Mesenchymal stem cell (in vitro differentiated cells and primary cell): ENCODE data around the gene ANXA1.

ENCODE experiments used
- DNase-seq: peaks from one replicate; pipeline ENCODE4 v3.0.0-alpha.2; 2013
- H2AFZ ChIP-seq: one replicate; pipeline ENCODE4 v1.6.1; 2013; ENCODE audit warnings: low read depth, mild to moderate bottlenecking, control low read depth, inconsistent platforms, low read length, moderate library complexity
- H2AK5ac ChIP-seq: 2 replicates; pipeline ENCODE4 v1.6.1; 2013; ENCODE audit warnings: low read length, moderate library complexity, mild to moderate bottlenecking, inconsistent platforms; ENCODE audit not compliant: severe bottlenecking
- H2BK120ac ChIP-seq: one replicate; pipeline ENCODE4 v1.6.1; 2013; ENCODE audit warnings: low read depth, mild to moderate bottlenecking, inconsistent platforms, low read length, moderate library complexity
- H2BK12ac ChIP-seq, 2 experiments: one replicate each; pipeline ENCODE4 v1.6.1; 2013; ENCODE audit warnings: inconsistent platforms in 2 of 2, low read length in 2 of 2, mild to moderate bottlenecking in 2 of 2, moderate library complexity in 2 of 2, control low read depth in 1 of 2
- H2BK15ac ChIP-seq: one replicate; pipeline ENCODE4 v1.6.1; 2013; ENCODE audit warnings: mild to moderate bottlenecking, low read depth, inconsistent platforms; ENCODE audit not compliant: poor library complexity, severe bottlenecking
- H2BK5ac ChIP-seq: 2 replicates; pipeline ENCODE4 v1.6.1; 2013; ENCODE audit warnings: low read depth, mild to moderate bottlenecking, low read length, control low read depth, inconsistent platforms; ENCODE audit not compliant: poor library complexity, severe bottlenecking
- H3K14ac ChIP-seq, 2 experiments: one replicate each; pipeline ENCODE4 v1.6.1; 2013; ENCODE audit warnings: inconsistent platforms in 2 of 2, low read length in 2 of 2, control low read depth in 1 of 2, mild to moderate bottlenecking in 1 of 2, moderate library complexity in 1 of 2
- H3K18ac ChIP-seq, 2 experiments: one replicate each; pipeline ENCODE4 v1.6.1; 2013; ENCODE audit warnings: inconsistent platforms in 2 of 2, low read length in 2 of 2, control low read depth in 1 of 2, low read depth in 1 of 2, mild to moderate bottlenecking in 1 of 2
- H3K23ac ChIP-seq, 2 experiments: one replicate each; pipeline ENCODE4 v1.6.1; 2013; ENCODE audit warnings: inconsistent platforms in 2 of 2, low read length in 2 of 2, mild to moderate bottlenecking in 2 of 2, moderate library complexity in 2 of 2, control low read depth in 1 of 2
- H3K27ac ChIP-seq: 2 replicates; pipeline ENCODE4 v1.5.1; 2013; ENCODE audit warnings: mild to moderate bottlenecking, moderate library complexity, low read length, control low read depth, inconsistent platforms; ENCODE audit not compliant: poor library complexity, severe bottlenecking
- H3K27me3 ChIP-seq, 2 experiments: 2 replicates each; pipeline versions ENCODE4 v1.6.1 to v1.7.0; 2013; ENCODE audit warnings: low read length in 2 of 2, mild to moderate bottlenecking in 2 of 2, moderate library complexity in 2 of 2, control low read depth in 1 of 2, inconsistent platforms in 1 of 2; ENCODE audit not compliant: control insufficient read depth in 1 of 2, insufficient read depth in 1 of 2
- H3K36me3 ChIP-seq, 2 experiments: 2 replicates each; pipeline versions ENCODE4 v1.6.1 to v1.7.0; 2013; ENCODE audit warnings: low read length in 2 of 2, control low read depth in 1 of 2, inconsistent platforms in 1 of 2, low read depth in 1 of 2, mild to moderate bottlenecking in 1 of 2; ENCODE audit not compliant: insufficient read depth in 2 of 2, control insufficient read depth in 1 of 2
- H3K4ac ChIP-seq, 2 experiments: one replicate each; pipeline ENCODE4 v1.6.1; 2013; ENCODE audit warnings: inconsistent platforms in 2 of 2, low read length in 2 of 2, mild to moderate bottlenecking in 2 of 2, moderate library complexity in 2 of 2, control low read depth in 1 of 2, low read depth in 1 of 2
- H3K4me1 ChIP-seq: 2 replicates; pipeline ENCODE4 v1.6.1; 2013; ENCODE audit warnings: low read depth, low read length, control low read depth; ENCODE audit not compliant: control insufficient read depth, insufficient read depth
- H3K4me2 ChIP-seq: 2 replicates; pipeline ENCODE4 v1.6.1; 2013; ENCODE audit warnings: low read length, mild to moderate bottlenecking, inconsistent platforms; ENCODE audit not compliant: poor library complexity, severe bottlenecking
- H3K4me3 ChIP-seq, 2 experiments: 2 replicates each; pipeline versions ENCODE4 v1.5.1 to v1.7.0; 2013; ENCODE audit warnings: low read length in 2 of 2, mild to moderate bottlenecking in 2 of 2, control low read depth in 1 of 2, low read depth in 1 of 2; ENCODE audit not compliant: insufficient read depth in 1 of 2
- H3K79me1 ChIP-seq: replicated peaks from 2 replicates; pipeline ENCODE4 v1.6.1; 2013; ENCODE audit warnings: mild to moderate bottlenecking, control low read depth, low read length, inconsistent platforms; ENCODE audit not compliant: poor library complexity, severe bottlenecking
- H3K9ac ChIP-seq: 2 replicates; pipeline ENCODE4 v1.7.0; 2013; ENCODE audit warnings: mild to moderate bottlenecking, low read length, moderate library complexity
- H3K9me3 ChIP-seq: 2 replicates; pipeline ENCODE4 v1.7.0; 2013; ENCODE audit warnings: mild to moderate bottlenecking, low read length; ENCODE audit not compliant: control insufficient read depth
- H4K8ac ChIP-seq: one replicate; pipeline ENCODE4 v1.6.1; 2013; ENCODE audit warnings: inconsistent platforms, mild to moderate bottlenecking, low read length, moderate library complexity
- H4K91ac ChIP-seq: one replicate; pipeline ENCODE4 v1.6.1; 2013; ENCODE audit warnings: mild to moderate bottlenecking, low read length, inconsistent platforms
- WGBS: methylation state at CpG from one replicate; pipeline ENCODE4 v1.1.7; 2013; ENCODE audit warnings: mixed read lengths; 5-methylcytosine and 5-hydroxymethylcytosine counted together

Gene ANXA1

GRCh38 chr9:73125651-73126050, 26.0 kb upstream of the ANXA1 start:
- Histone ChIP-seq H3K18ac (no peak overlapping the region), H3K4me3 (no peak overlapping the region), H4K8ac (no peak overlapping the region), H3K14ac (no peak overlapping the region), H2AK5ac (no peak overlapping the region), H2BK15ac (no peak overlapping the region), H3K4me2 (no peak overlapping the region), H3K27ac (no peak overlapping the region), H3K9ac (no peak overlapping the region), H3K9me3 (no peaks in the 10 kb centered on the region), H3K23ac (no peak overlapping the region), H2BK120ac (no peak overlapping the region), H2BK5ac (no peak overlapping the region), H2AFZ (no peak overlapping the region), H3K4ac (no peak overlapping the region), H3K4me1 (no peaks in the 10 kb centered on the region), H4K91ac (no peak overlapping the region), H3K79me1 (no peaks in the 10 kb centered on the region), H2BK12ac (no peak overlapping the region), H3K27me3 (no peaks in the 10 kb centered on the region), H3K36me3 (no peaks in the 10 kb centered on the region)
- DNase-seq = no peak
- WGBS = no CpG with 5 or more reads among the region's 1 CpG

- Histone ChIP-seq H2BK5ac (no peak overlapping the region), H3K4me2 (no peak overlapping the region), H2BK15ac (no peak overlapping the region), H2BK12ac (no peak overlapping the region), H3K4me3 (no peak overlapping the region), H3K9ac (no peak overlapping the region), H4K91ac (no peak overlapping the region), H3K18ac (no peak overlapping the region), H3K4me1 (no peaks in the 10 kb centered on the region), H3K27ac (no peak overlapping the region), H3K27me3 (no peaks in the 10 kb centered on the region), H4K8ac (no peak overlapping the region), H2BK120ac (no peak overlapping the region), H3K14ac (no peak overlapping the region), H3K36me3 (no peaks in the 10 kb centered on the region), H3K4ac (no peak overlapping the region), H3K23ac (no peak overlapping the region), H3K9me3 (no peaks in the 10 kb centered on the region), H2AK5ac (no peak overlapping the region), H2AFZ (no peak overlapping the region), H3K79me1 (no peaks in the 10 kb centered on the region)
- WGBS = 93% methylated on average over 6 of the region's 6 CpGs
- DNase-seq = no peak
Measured at GRCh38 chr9:73129941-73130685, 21.6 kb upstream of the ANXA1 start.

GRCh38 chr9:73131461-73131860, 20.2 kb upstream of the ANXA1 start:
- Histone ChIP-seq H3K27me3 (no peaks in the 10 kb centered on the region), H3K79me1 (no peaks in the 10 kb centered on the region), H3K4ac (no peak overlapping the region), H3K4me3 (peak overlapping the region in 1 of 2 experiments; percentile 87), H3K18ac (no peak overlapping the region), H3K23ac (no peak overlapping the region), H4K91ac (no peak overlapping the region), H3K14ac (no peak overlapping the region), H3K4me2 (no peak overlapping the region), H2BK12ac (no peak overlapping the region), H2BK120ac (no peak overlapping the region), H3K27ac (no peak overlapping the region), H2AFZ (no peak overlapping the region), H3K4me1 (no peaks in the 10 kb centered on the region), H2AK5ac (no peak overlapping the region), H3K9me3 (no peaks in the 10 kb centered on the region), H2BK5ac (no peak overlapping the region), H2BK15ac (no peak overlapping the region), H3K36me3 (no peaks in the 10 kb centered on the region), H3K9ac (peak overlapping the region; percentile 98), H4K8ac (no peak overlapping the region)
- WGBS = no CpG with 5 or more reads among the region's 4 CpGs
- peak; percentile 17 for DNase-seq

GRCh38 chr9:73132034-73132776, 19.5 kb upstream of the ANXA1 start:
- H2BK5ac ChIP-seq = peak overlapping the region; percentile 58
- H3K4me2 ChIP-seq = peak overlapping the region; percentile 63
- H3K4me1 ChIP-seq = no peaks in the 10 kb centered on the region
- H2AFZ ChIP-seq = no peak overlapping the region
- H3K27me3 ChIP-seq = no peaks in the 10 kb centered on the region
- no peak overlapping the region for H4K91ac ChIP-seq
- H3K79me1 ChIP-seq = no peaks in the 10 kb centered on the region
- no peak overlapping the region for H3K14ac ChIP-seq
- H2AK5ac ChIP-seq = no peak overlapping the region
- H2BK12ac ChIP-seq = no peak overlapping the region
- DNase-seq = peak; percentile 95
- H3K36me3 ChIP-seq = no peaks in the 10 kb centered on the region
- H3K18ac ChIP-seq = no peak overlapping the region
- H2BK15ac ChIP-seq = no peak overlapping the region
- H2BK120ac ChIP-seq = no peak overlapping the region
- H3K4ac ChIP-seq = no peak overlapping the region
- under 1% methylated on average over 9 of the region's 15 CpGs for WGBS
- H3K27ac ChIP-seq = peak overlapping the region; percentile 88
- H3K9ac ChIP-seq = peak overlapping the region; percentile 98
- peak overlapping the region in 1 of 2 experiments; percentile 87 for H3K4me3 ChIP-seq
- H4K8ac ChIP-seq = no peak overlapping the region
- H3K23ac ChIP-seq = no peak overlapping the region
- no peaks in the 10 kb centered on the region for H3K9me3 ChIP-seq
